ENCODE results near the gene CYP4F3.

The CYP4F3 gene

DNA sequence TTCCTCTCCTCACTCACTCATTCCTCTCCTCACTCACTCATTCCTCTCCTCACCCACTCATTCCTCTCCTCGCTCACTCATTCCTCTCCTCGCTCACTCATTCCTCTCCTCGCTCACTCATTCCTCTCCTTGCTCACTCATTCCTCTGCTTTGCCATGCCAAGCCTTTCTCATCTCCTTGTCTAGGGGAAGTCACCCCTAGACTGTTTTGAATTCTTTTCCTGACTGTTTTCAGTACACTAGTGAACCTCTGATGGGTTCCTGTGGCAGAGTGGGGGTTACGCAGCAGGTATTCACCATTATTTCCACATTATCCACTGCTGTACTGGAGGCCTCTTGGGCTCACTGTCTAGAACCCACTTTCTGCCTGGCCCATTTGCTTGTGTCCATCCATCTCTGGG, 24.5 kb upstream of the CYP4F3 start:
- no peaks in the 10 kb centered on the region for H3K4me1 ChIP-seq (ENCODE audit: control insufficient read depth, insufficient read depth, low read length)
- H3K9me3 ChIP-seq (ENCODE audit: control insufficient read depth, insufficient read depth, low read length), result no peaks in the 10 kb centered on the region
- H3K36me3 ChIP-seq (ENCODE audit: control insufficient read depth, insufficient read depth, low read length), result no peaks in the 10 kb centered on the region

DNA sequence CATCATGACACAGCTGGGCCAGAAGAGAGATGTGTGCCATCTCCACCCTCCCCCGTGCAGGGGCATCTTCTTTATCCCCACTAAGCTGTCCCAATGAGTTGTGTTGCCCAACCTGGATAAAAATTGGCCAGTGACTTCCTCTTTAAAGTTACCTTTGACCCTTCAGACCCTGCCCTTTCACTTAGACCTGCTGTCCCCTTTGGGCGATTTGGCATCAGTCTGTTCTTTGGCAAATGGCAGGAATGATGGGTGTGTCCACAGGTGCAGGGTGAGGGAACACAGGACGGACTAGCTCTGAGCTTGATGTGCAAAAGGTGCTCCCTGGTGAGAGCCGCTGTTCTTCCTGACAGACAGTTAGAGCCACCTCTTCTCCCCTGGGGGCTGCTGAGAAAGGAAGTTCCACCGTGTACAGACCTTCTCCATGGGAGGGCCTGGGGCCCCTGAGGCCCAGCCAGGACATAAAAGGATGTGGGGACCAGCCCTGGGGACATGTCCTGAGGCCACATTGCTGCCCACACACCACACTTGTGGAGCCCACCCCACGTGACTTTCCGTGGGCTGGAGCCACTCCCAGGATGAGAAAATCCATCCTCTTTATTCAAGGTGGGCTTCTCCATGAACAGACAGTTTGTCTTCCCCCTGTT, 23.9 kb upstream of the CYP4F3 start:
- no peaks in the 10 kb centered on the region for H3K4me1 ChIP-seq (ENCODE audit: control insufficient read depth, insufficient read depth, low read length)
- no peak overlapping the region for H3K9ac ChIP-seq (ENCODE audit: low read depth, low read length)
- H3K9me3 ChIP-seq (ENCODE audit: control insufficient read depth, insufficient read depth, low read length), result no peaks in the 10 kb centered on the region

More for the DNA sequence above, 24.5 kb upstream of the CYP4F3 start:
- Histone ChIP-seq H3K4me3 (ENCODE audit: low read depth, low read length) (no peak overlapping the region), H3K9ac (ENCODE audit: low read depth, low read length) (no peak overlapping the region), H3K27me3 (ENCODE audit: control insufficient read depth, insufficient read depth, low read length) (no peaks in the 10 kb centered on the region)

DNA sequence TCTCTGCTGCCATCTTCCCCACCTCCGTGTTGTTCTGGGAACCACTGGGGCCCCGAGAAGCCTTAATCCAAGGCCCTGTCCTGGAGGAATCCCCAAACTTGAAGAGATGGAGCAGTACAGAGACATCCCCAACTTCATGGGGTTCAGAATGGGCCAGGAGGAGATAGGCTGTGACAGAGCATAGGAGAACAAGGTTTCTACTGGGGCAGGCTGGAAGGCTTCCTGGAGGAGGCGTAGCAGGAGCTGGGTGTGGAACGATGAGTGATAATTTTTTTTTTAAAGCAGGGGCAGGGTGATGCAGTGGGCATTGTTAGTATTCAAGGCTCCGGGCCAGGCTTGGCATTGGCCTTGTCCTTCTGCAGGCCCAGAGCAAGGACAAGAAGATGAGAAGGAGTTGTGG, 22.4 kb upstream of the CYP4F3 start:
- Histone ChIP-seq H3K9ac (ENCODE audit: low read depth, low read length) (no peak overlapping the region), H3K27me3 (ENCODE audit: control insufficient read depth, insufficient read depth, low read length) (peaks cover 2% of the 10 kb centered on the region), H3K4me3 (ENCODE audit: low read depth, low read length) (no peak overlapping the region), H3K4me1 (ENCODE audit: control insufficient read depth, insufficient read depth, low read length) (no peaks in the 10 kb centered on the region), H3K9me3 (ENCODE audit: control insufficient read depth, insufficient read depth, low read length) (no peaks in the 10 kb centered on the region), H3K36me3 (ENCODE audit: control insufficient read depth, insufficient read depth, low read length) (no peaks in the 10 kb centered on the region)

More for the DNA sequence above, 23.9 kb upstream of the CYP4F3 start:
- no peak overlapping the region for H3K4me3 ChIP-seq (ENCODE audit: low read depth, low read length)
- no peaks in the 10 kb centered on the region for H3K36me3 ChIP-seq (ENCODE audit: control insufficient read depth, insufficient read depth, low read length)
- no peaks in the 10 kb centered on the region for H3K27me3 ChIP-seq (ENCODE audit: control insufficient read depth, insufficient read depth, low read length)

DNA sequence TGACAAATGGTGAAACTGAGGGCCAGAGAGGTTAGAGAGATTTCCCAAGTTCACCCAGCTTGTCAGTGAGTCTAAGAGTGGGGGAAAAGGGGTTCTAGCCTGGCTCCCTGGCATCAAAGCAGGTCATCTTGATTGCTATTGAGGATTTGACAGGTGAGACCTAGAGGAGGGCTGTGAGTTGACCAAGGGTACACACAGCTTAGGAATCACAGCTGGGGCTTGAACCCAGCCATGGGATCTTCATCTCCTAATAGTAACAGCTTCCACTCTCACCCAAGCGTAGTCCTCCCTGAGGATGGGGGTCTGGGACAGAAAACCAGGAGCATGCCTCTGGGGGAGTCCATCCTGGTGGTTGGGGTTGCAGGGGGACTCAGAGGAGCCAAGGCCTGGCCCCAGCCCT, 18.9 kb upstream of the CYP4F3 start:
- Histone ChIP-seq H3K4me3 (ENCODE audit: low read depth, low read length) (no peak overlapping the region), H3K36me3 (ENCODE audit: control insufficient read depth, insufficient read depth, low read length) (no peaks in the 10 kb centered on the region), H3K27me3 (ENCODE audit: control insufficient read depth, insufficient read depth, low read length) (peaks cover 4% of the 10 kb centered on the region), H3K9me3 (ENCODE audit: control insufficient read depth, insufficient read depth, low read length) (no peaks in the 10 kb centered on the region), H3K9ac (ENCODE audit: low read depth, low read length) (no peak overlapping the region), H3K4me1 (ENCODE audit: control insufficient read depth, insufficient read depth, low read length) (no peaks in the 10 kb centered on the region)

DNA sequence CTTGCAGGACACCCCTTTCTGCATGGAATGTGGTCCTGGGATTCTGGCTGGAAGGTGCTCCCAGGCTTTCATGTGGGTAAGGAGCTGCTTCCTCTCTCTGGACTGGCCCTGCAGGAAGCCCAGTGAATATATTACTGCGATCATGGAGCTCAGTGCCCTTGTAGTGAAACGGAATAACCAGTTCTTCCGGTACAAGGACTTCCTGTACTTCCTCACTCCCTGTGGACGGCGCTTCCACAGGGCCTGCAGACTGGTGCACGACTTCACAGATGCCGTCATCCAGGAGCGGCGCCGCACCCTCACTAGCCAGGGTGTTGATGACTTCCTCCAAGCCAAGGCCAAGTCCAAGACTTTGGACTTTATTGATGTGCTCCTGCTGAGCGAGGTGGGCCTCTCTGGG, 17.7 kb upstream of the CYP4F3 start:
- Histone ChIP-seq H3K36me3 (ENCODE audit: control insufficient read depth, insufficient read depth, low read length) (no peaks in the 10 kb centered on the region), H3K4me1 (ENCODE audit: control insufficient read depth, insufficient read depth, low read length) (no peaks in the 10 kb centered on the region), H3K9me3 (ENCODE audit: control insufficient read depth, insufficient read depth, low read length) (no peaks in the 10 kb centered on the region), H3K4me3 (ENCODE audit: low read depth, low read length) (no peak overlapping the region), H3K27me3 (ENCODE audit: control insufficient read depth, insufficient read depth, low read length) (peaks cover 4% of the 10 kb centered on the region), H3K9ac (ENCODE audit: low read depth, low read length) (no peak overlapping the region)

DNA sequence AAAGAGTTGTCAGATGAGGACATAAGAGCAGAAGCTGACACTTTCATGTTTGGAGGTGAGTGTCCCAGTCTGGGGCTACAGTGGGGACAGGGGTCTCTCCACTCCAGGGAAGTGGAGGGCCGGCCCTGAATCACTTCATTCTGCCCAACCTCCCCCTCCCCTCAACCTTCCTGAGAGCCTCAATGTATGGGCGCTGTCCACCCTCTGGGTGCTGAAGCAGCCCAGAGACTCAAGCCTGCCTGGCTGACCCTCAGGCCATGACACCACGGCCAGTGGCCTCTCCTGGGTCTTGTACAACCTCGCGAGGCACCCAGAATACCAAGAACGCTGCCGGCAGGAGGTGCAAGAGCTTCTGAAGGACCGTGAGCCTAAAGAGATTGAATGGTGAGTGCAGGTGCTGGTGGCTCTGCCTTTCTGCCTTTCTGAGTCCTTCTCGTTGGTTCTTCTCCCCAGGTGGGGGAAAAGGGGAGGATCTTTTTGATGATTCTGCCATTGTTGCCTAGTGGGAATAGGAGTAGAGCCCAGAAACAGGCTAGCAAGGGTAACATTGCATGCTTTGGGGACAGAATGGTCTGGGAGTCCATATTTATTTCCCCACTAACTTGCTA, 16.9 kb upstream of the CYP4F3 start:
- Histone ChIP-seq H3K9me3 (ENCODE audit: control insufficient read depth, insufficient read depth, low read length) (no peaks in the 10 kb centered on the region), H3K27me3 (ENCODE audit: control insufficient read depth, insufficient read depth, low read length) (peaks cover 4% of the 10 kb centered on the region), H3K36me3 (ENCODE audit: control insufficient read depth, insufficient read depth, low read length) (no peaks in the 10 kb centered on the region), H3K4me1 (ENCODE audit: control insufficient read depth, insufficient read depth, low read length) (no peaks in the 10 kb centered on the region), H3K4me3 (ENCODE audit: low read depth, low read length) (no peak overlapping the region), H3K9ac (ENCODE audit: low read depth, low read length) (no peak overlapping the region)

DNA sequence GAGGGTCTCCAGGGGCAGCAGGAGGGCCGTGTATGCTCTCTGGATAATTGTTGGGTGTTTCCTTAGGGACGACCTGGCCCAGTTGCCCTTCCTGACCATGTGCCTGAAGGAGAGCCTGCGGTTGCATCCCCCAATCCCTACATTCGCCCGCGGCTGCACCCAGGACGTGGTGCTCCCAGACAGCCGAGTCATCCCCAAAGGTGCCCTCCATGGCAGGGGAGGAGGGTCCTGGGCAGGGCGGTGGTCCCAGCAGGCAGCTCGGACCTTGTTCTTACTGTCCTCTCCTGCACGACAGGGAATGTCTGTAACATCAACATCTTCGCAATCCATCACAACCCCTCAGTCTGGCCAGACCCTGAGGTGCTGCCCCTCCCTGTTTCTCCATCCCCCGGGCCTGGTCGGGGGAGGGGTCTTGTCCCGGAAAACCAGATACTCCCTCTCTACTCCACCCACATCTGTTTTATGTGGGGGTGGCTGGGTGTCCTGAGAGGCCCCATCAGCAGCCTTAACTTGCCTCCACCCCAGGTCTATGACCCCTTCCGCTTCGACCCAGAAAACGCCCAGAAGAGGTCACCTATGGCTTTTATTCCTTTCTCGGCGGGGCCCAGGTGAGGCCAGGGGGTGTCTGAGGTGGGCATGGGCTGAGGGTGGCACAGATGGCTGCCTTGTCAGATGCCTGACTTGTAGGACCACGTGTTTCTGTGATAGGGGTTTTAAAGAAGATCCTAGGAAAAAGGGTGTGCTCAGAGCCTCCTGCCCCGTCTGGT, 12.3 kb upstream of the CYP4F3 start:
- H3K4me3 ChIP-seq (ENCODE audit: low read depth, low read length), result peak overlapping the region; percentile 57
- no peak overlapping the region for H3K9ac ChIP-seq (ENCODE audit: low read depth, low read length)
- H3K9me3 ChIP-seq (ENCODE audit: control insufficient read depth, insufficient read depth, low read length), result no peaks in the 10 kb centered on the region
- H3K27me3 ChIP-seq (ENCODE audit: control insufficient read depth, insufficient read depth, low read length), result peaks cover 2% of the 10 kb centered on the region
- H3K4me1 ChIP-seq (ENCODE audit: control insufficient read depth, insufficient read depth, low read length), result no peaks in the 10 kb centered on the region
- no peaks in the 10 kb centered on the region for H3K36me3 ChIP-seq (ENCODE audit: control insufficient read depth, insufficient read depth, low read length)

DNA sequence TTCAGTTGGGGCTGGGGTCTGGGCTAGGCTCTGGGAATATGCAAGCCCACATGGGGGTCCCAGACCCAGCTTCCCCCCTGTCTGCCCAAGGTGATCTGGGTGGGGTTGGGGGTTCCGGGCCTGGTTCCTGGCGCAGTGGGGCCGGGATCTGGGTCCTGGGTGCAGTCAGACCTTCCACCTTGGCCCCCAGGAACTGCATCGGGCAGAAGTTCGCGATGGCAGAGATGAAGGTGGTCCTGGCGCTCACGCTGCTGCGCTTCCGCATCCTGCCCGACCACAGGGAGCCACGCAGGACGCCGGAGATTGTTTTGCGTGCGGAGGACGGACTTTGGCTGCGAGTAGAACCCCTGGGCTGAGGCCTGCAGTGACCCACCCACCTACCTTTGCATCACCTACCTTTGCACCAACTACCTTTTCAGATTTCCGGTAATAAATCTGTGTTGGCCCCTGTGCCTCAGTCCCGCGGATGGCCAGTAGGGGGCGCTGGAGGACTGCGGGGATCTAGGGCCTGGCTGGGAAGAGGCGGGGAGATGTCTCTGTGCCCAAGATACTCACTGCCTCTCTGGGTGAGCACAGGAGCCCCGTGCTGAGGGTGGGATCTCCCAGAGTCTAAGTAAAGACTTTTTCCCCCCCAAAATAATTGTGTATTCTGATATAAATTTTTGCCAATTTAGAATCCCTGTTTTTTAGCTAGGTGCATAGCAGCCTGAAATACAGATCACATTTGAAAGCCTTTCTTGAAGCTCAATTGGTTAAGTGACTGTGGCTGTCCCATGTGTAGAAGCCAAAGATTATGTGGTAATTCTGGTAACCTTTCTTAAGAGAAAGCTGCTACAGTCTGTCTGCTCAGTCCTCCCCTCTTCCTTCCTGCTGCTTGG, 11.5 kb upstream of the CYP4F3 start:
- Histone ChIP-seq H3K36me3 (ENCODE audit: control insufficient read depth, insufficient read depth, low read length) (no peaks in the 10 kb centered on the region), H3K27me3 (ENCODE audit: control insufficient read depth, insufficient read depth, low read length) (peaks cover 2% of the 10 kb centered on the region), H3K4me3 (ENCODE audit: low read depth, low read length) (peak overlapping the region; percentile 57), H3K9ac (ENCODE audit: low read depth, low read length) (peak overlapping the region; percentile 41), H3K4me1 (ENCODE audit: control insufficient read depth, insufficient read depth, low read length) (no peaks in the 10 kb centered on the region), H3K9me3 (ENCODE audit: control insufficient read depth, insufficient read depth, low read length) (no peaks in the 10 kb centered on the region)

DNA sequence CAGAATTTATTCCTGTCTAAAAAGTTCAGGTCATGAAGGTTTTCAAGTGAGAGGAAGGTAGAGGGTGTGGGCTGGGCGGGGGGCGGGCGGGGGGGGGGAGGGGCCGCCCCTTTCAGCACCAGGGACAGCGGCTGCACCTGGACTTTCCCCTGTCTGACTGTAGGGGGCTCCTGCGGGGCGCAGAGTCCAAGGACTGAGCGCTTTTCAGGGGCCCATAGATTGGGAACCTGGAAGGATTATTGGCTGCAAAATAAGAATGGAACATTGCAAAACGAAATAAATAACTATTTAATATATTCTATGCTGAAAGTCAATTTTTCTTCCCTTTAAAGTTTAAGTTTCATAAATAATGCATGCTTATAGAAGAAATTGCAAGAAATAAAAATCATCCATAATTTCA, 8.9 kb upstream of the CYP4F3 start:
- H3K4me3 ChIP-seq (ENCODE audit: low read depth, low read length), result no peak overlapping the region
- no peaks in the 10 kb centered on the region for H3K4me1 ChIP-seq (ENCODE audit: control insufficient read depth, insufficient read depth, low read length)
- H3K36me3 ChIP-seq (ENCODE audit: control insufficient read depth, insufficient read depth, low read length), result no peaks in the 10 kb centered on the region
- H3K27me3 ChIP-seq (ENCODE audit: control insufficient read depth, insufficient read depth, low read length), result no peaks in the 10 kb centered on the region
- H3K9me3 ChIP-seq (ENCODE audit: control insufficient read depth, insufficient read depth, low read length), result no peaks in the 10 kb centered on the region
- H3K9ac ChIP-seq (ENCODE audit: low read depth, low read length), result no peak overlapping the region

DNA sequence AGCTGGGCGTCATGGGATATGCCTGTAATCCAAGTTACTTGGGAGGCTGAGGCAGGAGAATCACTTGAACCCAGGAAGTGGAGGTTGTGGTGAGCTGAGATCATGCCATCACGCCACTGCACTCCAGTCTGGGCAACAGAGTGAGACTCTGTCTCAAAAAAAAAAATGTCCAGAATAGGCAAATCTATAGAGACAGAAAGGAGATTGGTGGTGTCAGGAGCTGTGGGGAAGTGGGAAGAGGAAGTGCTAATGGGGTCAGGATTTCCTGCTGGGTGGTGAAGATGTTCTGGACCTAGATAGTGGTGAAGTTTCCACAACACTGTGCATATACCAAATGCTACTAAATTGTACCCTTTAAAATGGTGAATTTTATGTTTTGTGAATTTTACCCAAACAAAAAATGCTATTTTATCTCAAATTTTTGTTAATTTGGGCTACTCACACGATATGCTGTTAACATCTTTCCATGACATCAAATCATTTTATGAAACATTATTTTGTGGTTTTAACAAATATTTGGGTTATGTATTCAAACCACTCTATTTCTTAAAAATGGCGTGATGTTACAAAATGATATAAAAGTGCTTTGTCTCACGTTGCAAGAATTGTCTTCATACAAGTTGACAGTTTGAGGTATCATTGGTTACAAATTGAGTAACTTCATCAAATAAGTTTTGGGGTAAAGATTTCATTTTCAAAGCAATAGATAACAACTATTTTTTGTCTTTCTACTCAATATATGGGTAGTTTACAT, 7.4 kb upstream of the CYP4F3 start:
- H3K9me3 ChIP-seq (ENCODE audit: control insufficient read depth, insufficient read depth, low read length), result no peaks in the 10 kb centered on the region
- H3K4me1 ChIP-seq (ENCODE audit: control insufficient read depth, insufficient read depth, low read length), result no peaks in the 10 kb centered on the region
- no peaks in the 10 kb centered on the region for H3K27me3 ChIP-seq (ENCODE audit: control insufficient read depth, insufficient read depth, low read length)
- H3K4me3 ChIP-seq (ENCODE audit: low read depth, low read length), result no peak overlapping the region
- H3K9ac ChIP-seq (ENCODE audit: low read depth, low read length), result no peak overlapping the region
- no peaks in the 10 kb centered on the region for H3K36me3 ChIP-seq (ENCODE audit: control insufficient read depth, insufficient read depth, low read length)

DNA sequence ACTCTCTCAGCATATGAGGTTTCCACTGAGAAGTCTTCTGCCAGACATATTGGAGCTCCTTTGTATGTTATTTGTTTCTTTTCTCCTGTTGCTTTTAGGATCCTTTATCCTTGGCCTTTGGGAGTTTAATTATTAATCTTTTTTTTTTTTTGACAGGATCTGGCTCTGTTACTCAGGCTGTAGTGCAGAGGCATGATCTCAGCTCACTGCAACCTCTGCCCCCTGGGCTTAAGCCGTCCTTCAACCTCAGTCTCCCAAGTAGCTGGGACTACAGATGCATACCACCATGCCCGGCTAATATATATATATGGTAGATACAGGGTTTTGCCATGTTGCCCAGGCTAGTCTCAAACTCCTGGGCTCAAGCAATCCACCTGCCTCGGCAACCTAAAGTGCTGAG, 6.6 kb upstream of the CYP4F3 start:
- no peaks in the 10 kb centered on the region for H3K4me1 ChIP-seq (ENCODE audit: control insufficient read depth, insufficient read depth, low read length)
- H3K9ac ChIP-seq (ENCODE audit: low read depth, low read length), result no peak overlapping the region
- H3K27me3 ChIP-seq (ENCODE audit: control insufficient read depth, insufficient read depth, low read length), result no peaks in the 10 kb centered on the region
- H3K9me3 ChIP-seq (ENCODE audit: control insufficient read depth, insufficient read depth, low read length), result no peaks in the 10 kb centered on the region
- no peaks in the 10 kb centered on the region for H3K36me3 ChIP-seq (ENCODE audit: control insufficient read depth, insufficient read depth, low read length)
- H3K4me3 ChIP-seq (ENCODE audit: low read depth, low read length), result no peak overlapping the region

Measured in iPS-15b (cell line).